Astrocyte of the cerebellum (primary cell): ENCODE data around the gene KCNA5.

Experiments
- DNase-seq: peaks from one replicate; pipeline ENCODE4 v3.0.0-alpha.2; 2011; ENCODE audit warnings: low read depth
- H3K4me3 ChIP-seq: 2 replicates; pipeline ENCODE4 v1.5.1; 2011; ENCODE audit warnings: mild to moderate bottlenecking, low read depth, low read length, moderate library complexity
- in situ Hi-C: cut with HindIII; loops from 2 replicates; pipeline ENCODE4 v1.10.0; 2017; ENCODE audit warnings: low sequenced_read_pairs
- TF ChIP-seq, protein P1 (sequence below): IDR thresholded peaks from 2 replicates; pipeline ENCODE4 v1.5.1; 2012; ENCODE audit warnings: low read length, low read depth, moderate library complexity, mild to moderate bottlenecking; ENCODE audit errors: missing control alignments

KCNA5 gene

DNA sequence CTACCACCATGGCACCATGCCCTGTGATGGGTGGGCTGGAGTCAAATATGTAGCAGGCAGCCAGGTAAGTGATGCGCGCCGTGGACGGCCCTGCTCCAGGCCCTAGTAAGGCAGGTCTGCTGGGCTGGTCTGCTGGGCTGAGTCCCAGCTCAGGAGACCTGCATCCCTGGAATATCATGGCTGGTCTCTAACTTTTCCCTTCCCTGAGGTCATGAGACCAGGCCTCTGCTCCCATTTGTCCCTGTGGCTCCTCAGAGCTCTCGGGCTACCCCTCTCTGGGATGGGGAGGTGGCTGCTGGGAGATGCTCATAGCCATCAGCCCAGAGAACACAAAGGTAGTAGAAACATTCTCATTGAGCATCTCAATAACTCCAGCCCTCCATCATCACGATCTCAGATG lies 19.8 kb upstream of the KCNA5 start:
- DNase-seq, result no peak
- in situ Hi-C loops, result loop anchor here (5.0 kb wide), 1 partner anchor 63 kb away; no protein-coding TSS in a partner anchor

DNA sequence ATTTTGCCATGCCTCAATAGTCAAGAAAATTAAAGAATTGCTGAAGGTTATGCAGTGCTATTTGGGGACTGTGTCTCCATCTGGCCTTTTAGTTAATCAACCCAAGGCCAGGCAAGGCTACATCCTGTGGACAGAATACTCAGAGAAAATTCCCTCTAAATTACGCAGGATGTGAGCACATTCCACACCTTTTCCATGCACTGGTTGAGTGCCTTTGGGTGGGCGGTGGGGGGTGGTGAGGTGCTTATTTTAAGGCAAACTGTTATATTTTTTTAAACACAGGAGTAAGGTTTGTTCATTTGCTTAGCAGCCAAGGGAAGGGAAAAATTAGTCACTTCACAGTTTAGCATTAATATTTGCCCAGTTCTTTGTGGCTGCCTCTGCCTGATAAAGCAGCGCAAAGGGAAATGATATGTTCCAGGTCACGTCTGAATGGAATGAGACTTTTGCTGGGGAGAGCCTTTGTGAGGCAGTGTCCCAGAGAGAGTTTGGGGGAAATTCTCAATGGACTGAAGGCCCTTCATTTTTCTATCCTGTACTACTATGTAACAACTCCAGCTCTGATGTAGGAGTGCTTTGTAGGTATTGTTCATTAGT lies 17.2 kb upstream of the KCNA5 start:
- no peak for DNase-seq
- in situ Hi-C loops, result no loop called here
- TF ChIP-seq, protein P1, sequence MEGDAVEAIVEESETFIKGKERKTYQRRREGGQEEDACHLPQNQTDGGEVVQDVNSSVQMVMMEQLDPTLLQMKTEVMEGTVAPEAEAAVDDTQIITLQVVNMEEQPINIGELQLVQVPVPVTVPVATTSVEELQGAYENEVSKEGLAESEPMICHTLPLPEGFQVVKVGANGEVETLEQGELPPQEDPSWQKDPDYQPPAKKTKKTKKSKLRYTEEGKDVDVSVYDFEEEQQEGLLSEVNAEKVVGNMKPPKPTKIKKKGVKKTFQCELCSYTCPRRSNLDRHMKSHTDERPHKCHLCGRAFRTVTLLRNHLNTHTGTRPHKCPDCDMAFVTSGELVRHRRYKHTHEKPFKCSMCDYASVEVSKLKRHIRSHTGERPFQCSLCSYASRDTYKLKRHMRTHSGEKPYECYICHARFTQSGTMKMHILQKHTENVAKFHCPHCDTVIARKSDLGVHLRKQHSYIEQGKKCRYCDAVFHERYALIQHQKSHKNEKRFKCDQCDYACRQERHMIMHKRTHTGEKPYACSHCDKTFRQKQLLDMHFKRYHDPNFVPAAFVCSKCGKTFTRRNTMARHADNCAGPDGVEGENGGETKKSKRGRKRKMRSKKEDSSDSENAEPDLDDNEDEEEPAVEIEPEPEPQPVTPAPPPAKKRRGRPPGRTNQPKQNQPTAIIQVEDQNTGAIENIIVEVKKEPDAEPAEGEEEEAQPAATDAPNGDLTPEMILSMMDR, result no peak
- H3K4me3 ChIP-seq, result no peak overlapping the region

More for the DNA sequence above, 19.8 kb upstream of the KCNA5 start:
- no peak overlapping the region for H3K4me3 ChIP-seq
- TF ChIP-seq, protein P1, result no peak

DNA sequence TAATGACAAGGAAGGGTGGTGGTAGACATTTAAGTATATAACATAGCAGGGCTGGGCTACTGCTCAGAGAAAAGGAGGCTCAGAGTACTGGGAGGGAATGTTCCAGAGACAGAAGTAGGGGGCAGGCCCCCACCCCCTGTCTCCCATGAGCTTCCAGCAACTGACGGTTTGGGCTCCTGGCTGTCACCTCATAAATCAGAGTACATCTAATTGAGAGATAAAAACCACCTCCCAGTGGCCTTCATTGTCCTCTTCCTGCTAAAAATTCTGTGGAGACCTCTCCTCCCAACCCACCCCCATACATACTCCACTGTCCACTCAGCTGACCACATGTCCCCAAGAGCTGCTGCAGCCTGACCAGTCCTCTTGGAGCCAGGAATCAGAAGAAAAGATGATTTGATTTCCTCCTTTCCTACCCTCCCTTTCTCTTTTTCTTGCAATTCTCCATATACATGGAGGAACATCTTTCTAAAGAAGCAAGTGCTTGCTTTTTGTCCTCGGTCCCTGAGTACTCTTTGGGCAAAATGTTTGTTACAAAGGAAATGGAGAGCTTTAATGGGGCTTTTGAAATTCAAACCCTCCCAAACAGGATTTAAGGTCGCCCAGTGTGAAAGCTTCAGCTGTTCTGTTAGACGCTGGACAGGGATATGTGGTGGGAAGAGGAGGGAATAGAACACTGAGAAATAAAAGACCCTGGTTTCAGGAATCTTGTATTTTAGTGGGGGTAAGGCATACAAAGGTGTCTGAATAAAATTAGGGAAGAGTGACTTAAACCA lies 16.4 kb upstream of the KCNA5 start:
- in situ Hi-C loops, result no loop called here
- TF ChIP-seq, protein P1, result no peak
- H3K4me3 ChIP-seq, result no peak overlapping the region
- no peak for DNase-seq

DNA sequence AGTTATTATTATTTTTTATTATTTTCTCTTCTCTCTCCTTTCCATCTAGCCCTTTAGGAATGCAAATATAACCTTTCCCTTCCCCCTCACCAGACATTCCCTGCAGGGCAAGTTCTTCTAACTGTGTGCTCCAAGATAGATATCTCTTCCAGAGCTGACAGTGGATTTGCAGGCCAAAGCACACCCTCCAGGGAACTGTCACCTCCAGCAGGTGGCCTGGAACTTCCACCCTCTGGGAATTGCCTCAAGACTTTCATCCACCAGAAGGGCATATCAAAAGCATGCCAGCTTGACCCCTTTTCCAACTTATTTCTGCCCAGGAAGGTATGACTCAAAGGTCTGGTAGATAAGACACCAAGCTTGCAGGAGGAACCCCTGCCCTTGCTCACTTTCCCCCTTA lies 13.6 kb upstream of the KCNA5 start:
- TF ChIP-seq, protein P1, result no peak
- DNase-seq, result no peak
- H3K4me3 ChIP-seq, result no peak overlapping the region
- in situ Hi-C loops, result no loop called here

DNA sequence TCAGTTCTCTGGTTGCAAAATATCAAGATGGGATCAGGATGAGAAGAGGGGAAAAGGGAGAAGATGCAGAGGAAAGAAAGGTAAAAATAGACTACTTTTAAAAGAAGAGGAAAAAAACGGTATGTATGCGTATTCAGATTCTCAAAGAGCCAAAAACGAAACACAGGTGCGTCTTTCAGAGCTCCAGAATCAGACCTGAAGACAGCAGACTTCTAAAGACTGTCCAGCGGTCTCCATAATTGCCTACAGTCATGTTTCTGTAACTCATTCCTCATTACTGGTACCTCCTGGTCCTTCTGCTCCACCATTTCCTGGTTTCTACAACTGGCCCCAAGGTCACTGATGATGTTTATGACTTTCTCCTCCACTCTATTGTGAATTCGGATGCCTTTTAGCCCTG lies 12.4 kb upstream of the KCNA5 start:
- in situ Hi-C loops, result no loop called here
- DNase-seq, result no peak
- TF ChIP-seq, protein P1, result no peak
- no peak overlapping the region for H3K4me3 ChIP-seq

DNA sequence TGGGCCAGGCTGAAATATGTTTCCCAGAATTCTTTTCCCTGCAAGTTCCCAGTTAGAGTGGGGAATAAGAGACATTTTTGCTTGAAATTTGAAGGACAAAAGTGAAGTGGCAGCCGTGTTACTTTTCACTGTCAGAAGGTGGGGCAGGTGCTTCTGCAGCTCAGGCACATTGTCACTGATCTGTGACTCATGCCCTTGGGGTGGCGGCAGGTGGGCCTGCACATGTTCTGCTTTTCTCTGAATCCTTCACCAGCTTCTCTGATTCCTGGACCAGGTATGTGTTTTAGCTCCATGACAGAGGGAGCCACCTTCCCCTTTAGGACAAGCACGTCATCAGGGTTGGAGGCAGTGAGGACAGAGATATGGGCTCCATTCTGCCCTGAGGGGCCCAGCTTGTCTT lies 11.7 kb upstream of the KCNA5 start:
- TF ChIP-seq, protein P1, result no peak
- no peak for DNase-seq
- H3K4me3 ChIP-seq, result no peak overlapping the region
- in situ Hi-C loops, result no loop called here
